Uterus (tissue), 4 donors: ENCODE measurements around the gene POLR1D. TPM values are rescaled to one million over a fixed set of nuclear protein-coding genes. Genes with fewer than 3 reads are reported as not detected.

Source experiments
- DNase-seq, 2 donors: peaks; one replicate each; pipeline ENCODE4 v3.0.0-alpha.2; 2019 to 2020
- H3K27ac ChIP-seq, 2 donors: fragments of 200-600 bp; sonication (generic); 1 replicate in 1 of 2; 2 replicates in 1 of 2; pipeline ENCODE4 v1.5.1; 2016 to 2018
- H3K27me3 ChIP-seq, 2 donors: fragments of 200-600 bp; sonication (generic); one replicate each; pipeline ENCODE4 v1.5.1; 2018 to 2019; ENCODE audit warnings: control low read depth in 1 of 2
- H3K36me3 ChIP-seq, 2 donors: fragments of 200-600 bp; sonication (generic); one replicate each; pipeline ENCODE4 v1.5.1; 2019; ENCODE audit warnings: control low read depth in 1 of 2
- H3K4me1 ChIP-seq, 2 donors: fragments of 200-600 bp; sonication (generic); one replicate each; pipeline ENCODE4 v1.5.1; 2018 to 2019; ENCODE audit warnings: control low read depth in 1 of 2
- H3K4me3 ChIP-seq, 2 donors: fragments of 200-600 bp; sonication (generic); 1 replicate in 1 of 2; 2 replicates in 1 of 2; pipeline ENCODE4 v1.5.1; 2018 to 2019; ENCODE audit warnings: mild to moderate bottlenecking in 1 of 2
- H3K9me3 ChIP-seq, 2 donors: fragments of 200-600 bp; sonication (generic); one replicate each; pipeline ENCODE4 v1.5.1; 2019; ENCODE audit warnings: control low read depth in 1 of 2
- POLR2A ChIP-seq, 2 donors: fragments of 450-650 bp; IDR thresholded peaks; one replicate each; pipeline ENCODE4 v1.6.1; 2016; ENCODE audit warnings: antibody characterized with exemption in 2 of 2, mild to moderate bottlenecking in 1 of 2, moderate library complexity in 1 of 2
- intact Hi-C: fragments of 100-400 bp; cut with DNase I; formaldehyde crosslinking; loops from one replicate; pipeline ENCODE4 v1.15.1; 2023; ENCODE audit warnings: low total_unique reads
- total RNA-seq, 4 donors: library from RNA; depleted of rRNA in 3 of 4; stranded (reverse); fragments of >200 nt in 3 of 4; gene quantifications; one replicate each; pipeline versions ENCODE4 v1.1.0 to v1.2.4, GENCODE V29; 2014 to 2023
- TF ChIP-seq, protein P1 (sequence below), 4 experiments: fragments of 200-600 bp in 2 of 4; fragments of 450-650 bp in 2 of 4; sonication (generic) in 2 of 4; IDR thresholded peaks; one replicate each; pipeline ENCODE4 v1.5.1; 2016 to 2019; ENCODE audit warnings: antibody characterized with exemption in 4 of 4, mild to moderate bottlenecking in 2 of 4, moderate library complexity in 1 of 4
- donor health status: DM: yes; HTN: yes; CAD: no.

Gene POLR1D
- total RNA-seq, 4 donors from 2014 or later: 25.9 to 94.9 (median 64.0) TPM

GRCh38 chr13:27643334-27644132 lies 21.8 kb downstream of the POLR1D start:
- TF ChIP-seq POLR2A (IDR thresholded peaks at IDR 0.05): no peak
- TF ChIP-seq, protein P1, sequence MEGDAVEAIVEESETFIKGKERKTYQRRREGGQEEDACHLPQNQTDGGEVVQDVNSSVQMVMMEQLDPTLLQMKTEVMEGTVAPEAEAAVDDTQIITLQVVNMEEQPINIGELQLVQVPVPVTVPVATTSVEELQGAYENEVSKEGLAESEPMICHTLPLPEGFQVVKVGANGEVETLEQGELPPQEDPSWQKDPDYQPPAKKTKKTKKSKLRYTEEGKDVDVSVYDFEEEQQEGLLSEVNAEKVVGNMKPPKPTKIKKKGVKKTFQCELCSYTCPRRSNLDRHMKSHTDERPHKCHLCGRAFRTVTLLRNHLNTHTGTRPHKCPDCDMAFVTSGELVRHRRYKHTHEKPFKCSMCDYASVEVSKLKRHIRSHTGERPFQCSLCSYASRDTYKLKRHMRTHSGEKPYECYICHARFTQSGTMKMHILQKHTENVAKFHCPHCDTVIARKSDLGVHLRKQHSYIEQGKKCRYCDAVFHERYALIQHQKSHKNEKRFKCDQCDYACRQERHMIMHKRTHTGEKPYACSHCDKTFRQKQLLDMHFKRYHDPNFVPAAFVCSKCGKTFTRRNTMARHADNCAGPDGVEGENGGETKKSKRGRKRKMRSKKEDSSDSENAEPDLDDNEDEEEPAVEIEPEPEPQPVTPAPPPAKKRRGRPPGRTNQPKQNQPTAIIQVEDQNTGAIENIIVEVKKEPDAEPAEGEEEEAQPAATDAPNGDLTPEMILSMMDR (IDR thresholded peaks at IDR 0.05): no peak
- no peak for DNase-seq
- Histone ChIP-seq H3K9me3 (no peaks in the 10 kb centered on the region), H3K27me3 (no peaks in the 10 kb centered on the region), H3K4me3 (no peak overlapping the region), H3K36me3 (no peaks in the 10 kb centered on the region), H3K4me1 (peaks cover 0 to 7% of the 10 kb centered on the region in 2 donors), H3K27ac (no peak overlapping the region)
- intact Hi-C loops: no loop called here

- Histone ChIP-seq H3K36me3 (no peaks in the 10 kb centered on the region), H3K9me3 (no peaks in the 10 kb centered on the region), H3K4me1 (peaks cover 0 to 3% of the 10 kb centered on the region in 2 donors), H3K27ac (no peak overlapping the region), H3K27me3 (no peaks in the 10 kb centered on the region), H3K4me3 (no peak overlapping the region)
- TF ChIP-seq, protein P1 (IDR thresholded peaks at IDR 0.05): no peak
- no peak for TF ChIP-seq POLR2A (IDR thresholded peaks at IDR 0.05)
- intact Hi-C loops: no loop called here
- DNase-seq: no peak
Measured at GRCh38 chr13:27644302-27644701, 22.6 kb downstream of the POLR1D start.

DNA sequence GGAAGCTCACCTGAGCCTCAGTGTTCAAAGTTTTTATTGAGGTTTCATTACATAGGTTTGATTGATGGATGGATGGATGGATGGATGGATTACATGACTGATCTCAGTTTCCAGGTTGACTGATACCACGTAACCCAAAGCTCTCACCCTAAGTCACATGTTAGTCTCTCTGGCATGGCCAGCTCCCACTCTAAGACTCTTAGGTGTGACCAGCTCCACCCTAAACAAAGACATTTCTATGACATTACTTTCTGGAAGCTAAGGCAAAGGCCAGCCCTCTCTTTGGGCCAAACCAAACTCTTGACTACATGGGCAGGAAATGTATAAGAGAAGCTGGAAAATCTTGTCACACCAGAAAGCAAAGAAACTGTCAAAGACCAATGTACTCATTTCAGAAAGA lies 28.6 kb downstream of the POLR1D start:
- intact Hi-C loops: no loop called here
- H3K4me1 ChIP-seq: no peaks in the 10 kb centered on the region
- H3K4me3 ChIP-seq: no peak overlapping the region
- H3K27me3 ChIP-seq: no peaks in the 10 kb centered on the region
- H3K27ac ChIP-seq: no peak overlapping the region
- H3K36me3 ChIP-seq: no peaks in the 10 kb centered on the region
- peaks cover 0 to 6% of the 10 kb centered on the region in 2 donors for H3K9me3 ChIP-seq
- no peak for TF ChIP-seq POLR2A (IDR thresholded peaks at IDR 0.05)
- TF ChIP-seq, protein P1 (IDR thresholded peaks at IDR 0.05): no peak
- DNase-seq: no peak

GRCh38 chr13:27654059-27654458 lies 32.4 kb downstream of the POLR1D start:
- TF ChIP-seq, protein P1 (IDR thresholded peaks at IDR 0.05): no peak
- TF ChIP-seq POLR2A (IDR thresholded peaks at IDR 0.05): no peak
- intact Hi-C loops: no loop called here
- peaks cover 0 to 6% of the 10 kb centered on the region in 2 donors for H3K9me3 ChIP-seq
- H3K36me3 ChIP-seq: no peaks in the 10 kb centered on the region
- no peaks in the 10 kb centered on the region for H3K27me3 ChIP-seq
- DNase-seq: no peak
- no peak overlapping the region for H3K27ac ChIP-seq
- no peaks in the 10 kb centered on the region for H3K4me1 ChIP-seq
- no peak overlapping the region for H3K4me3 ChIP-seq

GRCh38 chr13:27654816-27655215 lies 33.1 kb downstream of the POLR1D start:
- Histone ChIP-seq H3K36me3 (no peaks in the 10 kb centered on the region), H3K4me3 (no peak overlapping the region), H3K27ac (no peak overlapping the region), H3K4me1 (no peaks in the 10 kb centered on the region), H3K27me3 (no peaks in the 10 kb centered on the region), H3K9me3 (peaks cover 0 to 4% of the 10 kb centered on the region in 2 donors)
- intact Hi-C loops: no loop called here
- TF ChIP-seq POLR2A (IDR thresholded peaks at IDR 0.05): no peak
- TF ChIP-seq, protein P1 (IDR thresholded peaks at IDR 0.05): no peak
- no peak for DNase-seq
